Measurements from ENCODE around the gene TMEM119.

Gene TMEM119

DNA sequence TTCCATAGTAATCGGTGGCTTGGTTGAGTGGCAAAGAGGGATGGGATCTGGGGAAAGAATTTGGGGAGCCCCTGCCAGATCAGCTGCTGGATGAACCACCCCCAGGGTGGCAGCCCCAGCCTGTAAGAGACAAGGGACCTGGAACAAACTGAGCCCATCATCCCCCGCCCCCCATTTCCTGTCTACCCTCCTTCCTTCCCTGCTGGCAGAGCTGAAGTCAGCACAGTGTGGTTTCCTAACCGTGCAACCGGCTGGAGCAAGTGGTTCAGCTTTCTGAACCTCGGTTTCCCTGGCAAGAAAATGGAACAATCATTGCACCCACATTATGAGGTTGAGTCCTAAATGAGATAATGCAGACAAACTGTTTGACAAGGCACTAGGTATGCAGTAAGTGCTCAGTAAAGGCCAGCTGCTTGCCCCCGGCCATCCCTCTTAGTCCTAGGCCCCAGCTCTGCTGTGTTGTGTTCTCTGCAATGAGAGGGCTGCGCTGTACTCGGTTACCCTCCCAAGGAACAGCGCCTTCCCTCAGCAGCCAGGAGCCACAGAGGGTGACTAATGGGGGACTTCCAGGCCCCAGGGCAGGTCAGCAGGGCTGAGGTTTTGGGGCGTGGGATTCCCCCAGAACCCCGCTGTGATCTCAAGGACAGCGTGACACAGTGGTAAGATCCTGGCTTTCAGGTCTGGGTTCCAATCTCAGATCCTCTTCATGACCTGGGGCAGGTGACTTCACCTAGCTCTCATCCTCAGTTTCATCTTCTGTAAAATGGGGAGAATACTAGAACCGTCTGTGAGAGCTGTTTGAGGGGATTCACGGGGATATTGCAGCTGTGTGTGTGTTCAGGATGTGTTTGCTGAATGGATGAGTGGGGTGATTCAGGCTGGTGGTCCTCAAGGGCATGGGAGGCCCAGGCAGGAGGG is 19.3 kb upstream of the TMEM119 start:
- peak; percentile 85 to 88 for DNase-seq (ENCODE audit: low read depth in 2 of 2)

- no peak for DNase-seq (ENCODE audit: low read depth in 2 of 2)
Measured at GRCh38 chr12:108616359-108616758, 18.5 kb upstream of the TMEM119 start.

- DNase-seq (ENCODE audit: low read depth in 2 of 2): no peak
Measured at GRCh38 chr12:108615918-108616317, 18.0 kb upstream of the TMEM119 start.

GRCh38 chr12:108614639-108615038 is 16.8 kb upstream of the TMEM119 start:
- DNase-seq (ENCODE audit: low read depth in 2 of 2): no peak

- DNase-seq (ENCODE audit: low read depth in 2 of 2): no peak
Measured at GRCh38 chr12:108614041-108614440, 16.2 kb upstream of the TMEM119 start.

DNA sequence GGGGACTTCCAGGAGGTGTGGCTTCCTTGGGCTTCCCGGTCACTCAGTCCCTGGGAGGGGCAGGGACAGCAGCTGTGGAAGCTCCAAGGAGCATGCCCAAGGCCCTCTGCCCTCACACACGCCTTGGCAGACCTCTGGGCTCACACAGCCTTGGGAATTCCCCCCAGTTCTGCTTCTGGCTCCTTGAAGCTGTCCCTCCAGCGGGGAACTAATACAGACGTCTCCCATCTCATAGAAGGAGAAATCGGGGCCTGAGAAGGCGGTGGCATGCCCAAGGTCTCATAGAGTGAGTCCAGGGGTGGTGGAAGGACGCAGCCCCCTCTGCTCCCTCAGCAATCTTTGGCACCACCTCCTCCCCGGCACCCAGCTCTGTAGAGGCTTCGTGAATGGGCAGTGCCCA is 15.7 kb upstream of the TMEM119 start:
- no peak for DNase-seq (ENCODE audit: low read depth in 2 of 2)

- DNase-seq (ENCODE audit: low read depth in 2 of 2): no peak
Measured at GRCh38 chr12:108612788-108613282, 15.0 kb upstream of the TMEM119 start.

- peak in 1 of 2 donors; percentile 56 for DNase-seq (ENCODE audit: low read depth in 2 of 2)
Measured at GRCh38 chr12:108611884-108612415, 14.1 kb upstream of the TMEM119 start.

DNA sequence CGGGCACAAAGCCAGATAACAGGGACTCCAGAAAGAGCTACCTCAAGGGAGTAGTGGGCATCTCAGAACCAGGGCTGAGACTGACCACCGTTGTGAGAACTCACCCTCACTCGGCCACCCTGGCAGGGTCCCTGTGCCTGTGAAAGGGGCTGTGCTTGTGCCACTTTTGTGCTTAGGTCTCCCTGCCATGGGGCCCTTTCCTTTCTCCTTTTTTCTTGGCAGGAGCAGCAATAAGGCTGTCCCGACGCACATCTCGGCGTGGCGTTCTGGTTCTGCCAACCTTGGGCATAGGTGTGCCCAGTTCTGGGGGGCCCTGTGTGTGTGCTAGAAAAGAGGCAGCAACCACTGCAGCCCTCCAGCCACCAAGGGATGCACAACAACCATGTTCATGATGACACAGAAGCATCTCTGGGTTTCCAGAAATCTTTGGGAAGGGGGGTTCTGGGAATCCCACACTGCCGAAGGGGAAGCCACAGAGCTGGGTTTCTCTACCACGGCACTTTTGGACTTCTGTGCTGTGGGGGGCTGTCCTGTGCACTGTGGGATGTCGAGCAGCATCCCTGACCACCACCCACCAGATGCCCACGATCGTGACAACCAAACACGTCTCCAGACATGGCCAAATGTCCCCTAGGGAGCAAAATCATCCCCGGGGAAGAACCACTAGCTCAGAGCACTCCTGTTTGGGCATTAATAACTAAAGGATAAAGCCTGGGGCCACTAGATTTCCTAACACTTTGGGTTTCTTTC is 13.1 kb upstream of the TMEM119 start:
- no peak for DNase-seq (ENCODE audit: low read depth in 2 of 2)

- DNase-seq (ENCODE audit: low read depth in 2 of 2): no peak
Measured at GRCh38 chr12:108610336-108610815, 12.5 kb upstream of the TMEM119 start.

DNA sequence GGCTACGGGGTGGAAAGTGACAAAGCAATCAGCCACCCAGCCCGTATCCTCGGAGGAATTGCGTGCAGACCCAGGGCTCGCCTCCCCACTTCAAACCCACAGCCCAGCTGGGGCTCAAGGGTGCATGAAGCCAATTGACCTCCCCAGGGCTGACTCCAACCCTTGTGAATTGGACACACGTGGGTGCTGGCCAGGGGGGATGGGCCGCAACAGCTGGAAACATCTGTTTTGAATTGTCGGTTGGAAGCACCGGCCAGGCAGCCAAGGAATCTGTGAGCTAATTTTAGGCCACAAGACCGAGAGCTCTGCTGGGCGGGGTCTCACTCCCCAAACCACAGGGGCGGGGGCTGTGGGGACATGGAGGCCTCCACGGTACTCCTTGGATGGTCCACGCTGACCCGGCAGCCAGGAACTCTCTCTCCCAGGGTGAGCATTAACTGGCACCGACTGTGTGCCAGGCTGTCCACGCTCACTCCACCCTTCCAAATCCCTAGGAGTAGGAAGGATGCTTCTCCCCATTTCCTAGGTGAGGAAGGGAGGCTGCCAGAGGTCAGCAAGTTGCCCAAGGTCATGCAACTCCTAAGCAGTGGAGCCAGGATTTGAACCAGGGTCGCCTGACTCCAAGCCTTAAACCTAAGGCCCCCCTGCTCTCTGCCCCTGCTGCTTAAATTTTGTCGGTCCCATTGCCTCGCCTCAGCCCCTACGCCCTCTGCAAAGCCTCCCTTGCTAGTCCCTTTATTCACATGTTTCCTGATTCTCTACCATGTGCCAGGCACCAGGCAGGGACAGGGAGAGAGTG is 11.9 kb upstream of the TMEM119 start:
- no peak for DNase-seq (ENCODE audit: low read depth in 2 of 2)

- DNase-seq (ENCODE audit: low read depth in 2 of 2): no peak
Measured at GRCh38 chr12:108608616-108609015, 10.7 kb upstream of the TMEM119 start.

GRCh38 chr12:108607981-108608600 is 10.2 kb upstream of the TMEM119 start:
- DNase-seq (ENCODE audit: low read depth in 2 of 2): no peak

- no peak for DNase-seq (ENCODE audit: low read depth in 2 of 2)
Measured at GRCh38 chr12:108606492-108606891, 8.6 kb upstream of the TMEM119 start.

GRCh38 chr12:108605690-108606406 is 8.0 kb upstream of the TMEM119 start:
- no peak for DNase-seq (ENCODE audit: low read depth in 2 of 2)

DNA sequence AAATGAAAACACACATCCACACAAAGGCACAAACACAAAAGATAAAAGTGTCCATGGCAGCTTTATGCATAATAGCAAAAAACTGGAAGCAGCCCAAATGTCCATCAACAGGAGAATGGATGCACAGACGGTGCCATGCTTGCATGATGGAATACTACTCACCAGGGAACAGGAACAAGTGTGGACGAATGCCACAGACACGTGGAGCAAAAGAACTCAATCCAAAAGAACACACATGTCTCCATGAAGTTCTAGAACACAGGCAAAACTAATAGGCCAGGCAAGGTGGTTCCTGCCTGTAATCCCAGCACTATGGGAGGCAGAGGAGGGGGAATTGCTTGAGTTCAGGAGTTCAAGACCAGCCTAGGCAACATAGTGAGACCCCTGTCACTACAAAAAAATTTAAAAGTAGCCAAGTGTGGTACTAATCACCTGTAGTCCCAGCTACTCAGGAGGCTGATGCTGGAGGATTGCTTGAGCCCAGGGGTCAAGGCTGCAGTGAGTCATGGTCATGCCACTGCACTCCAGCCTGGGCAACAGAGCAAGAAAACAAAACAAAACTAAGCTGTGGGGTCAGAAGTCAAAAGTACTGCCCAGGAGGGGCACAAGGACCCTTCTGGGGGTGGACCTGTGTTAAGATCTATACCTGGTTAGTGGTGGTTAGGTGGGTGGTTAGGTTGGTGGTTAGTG is 7.3 kb upstream of the TMEM119 start:
- DNase-seq (ENCODE audit: low read depth in 2 of 2): no peak

GRCh38 chr12:108604208-108604941 is 6.5 kb upstream of the TMEM119 start:
- no peak for DNase-seq (ENCODE audit: low read depth in 2 of 2)

- no peak for DNase-seq (ENCODE audit: low read depth in 2 of 2)
Measured at GRCh38 chr12:108603743-108604142, 5.9 kb upstream of the TMEM119 start.
